Mesangial cell (primary cell): ENCODE data around the gene ZNF146. TPM values are rescaled to one million over a fixed set of nuclear protein-coding genes. Genes with fewer than 3 reads are reported as not detected.

Source experiments
- total RNA-seq: library from RNA; depleted of rRNA; stranded (reverse); fragments of >200 nt; gene quantifications from 2 replicates; pipeline ENCODE4 v1.2.3, GENCODE V29; 2015

ZNF146 gene
- total RNA-seq: 46.8 and 52.6 TPM in 2 replicates

GRCh38 chr19:36214386-36215275 is at the start of gene ZNF146, which contains the start of gene ZNF565:
Gene ZNF146, plus strand, starts transcription at chr19:36215106. Its CDS starts 21,335 bp downstream, at chr19:36236441.
Gene ZNF565, minus strand, starts transcription at chr19:36214665. Its CDS starts 12,680 bp downstream, at chr19:36201985.

Other genes starting within 250 kb of the ZNF146 start
- 24.4 and 26.4 TPM in 2 replicates for gene SDHAF1, start 219.9 kb upstream of the ZNF146 start, total RNA-seq
- 0.81 and 3.4 TPM in 2 replicates for gene SYNE4, start 206.3 kb upstream of the ZNF146 start, total RNA-seq
- 22.9 and 33.4 TPM in 2 replicates for gene ALKBH6, start 200.9 kb upstream of the ZNF146 start, total RNA-seq
- gene CLIP3, start 182.2 kb upstream of the ZNF146 start, total RNA-seq: 2.6 and 31.9 TPM in 2 replicates
- 4.4 and 15.3 TPM in 2 replicates for gene THAP8, start 160.8 kb upstream of the ZNF146 start, total RNA-seq
- 1.8 and 22.5 TPM in 2 replicates for gene WDR62, start 160.2 kb upstream of the ZNF146 start, total RNA-seq
- gene OVOL3, start 104.0 kb upstream of the ZNF146 start, total RNA-seq: not detected in 2 replicates
- gene POLR2I, start 100.2 kb upstream of the ZNF146 start, total RNA-seq: 106 and 123 TPM in 2 replicates
- gene TBCB, start 99.6 kb upstream of the ZNF146 start, total RNA-seq: 291 and 344 TPM in 2 replicates
- gene CAPNS1, start 75.0 kb upstream of the ZNF146 start, total RNA-seq: 323 and 352 TPM in 2 replicates
- gene COX7A1, start 62.7 kb upstream of the ZNF146 start, total RNA-seq: 0.76 and 1.6 TPM in 2 replicates
- 0.81 and 3.2 TPM in 2 replicates for gene ZNF565, start 441 bp upstream of the ZNF146 start, total RNA-seq
- 0.33 and 1.9 TPM in 2 replicates for gene ZFP14, start 164.1 kb downstream of the ZNF146 start, total RNA-seq
- gene ZFP82, start 203.5 kb downstream of the ZNF146 start, total RNA-seq: 2.8 and 2.9 TPM in 2 replicates